GM12878 (cell line): ENCODE results near the gene SMIM32. TPM values are rescaled to one million over a fixed set of nuclear protein-coding genes. Genes with fewer than 3 reads are reported as not detected.
A peak's percentile ranks its signal among the peaks of the same experiment; 100 is the strongest.

Source experiments
- ATAC-seq: fragments of 200-7000 bp; cut with Tn5 transposase; 3 replicates; pipeline ENCODE4 v1.9.1; 2020; ENCODE audit warnings: mild to moderate bottlenecking, moderate library complexity
- BruUV-seq: library from RNA; stranded (reverse); fragments of 400-500 nt; replicated peaks from 2 replicates; lab custom pipeline; 2021; lab: Mats Ljungman, UMichigan
- CTCF ChIA-PET: fragments of 300-600 bp; sonication (Branson Sonifier 250); formaldehyde crosslinking; extraction: SDS; loops from one replicate; lab custom pipeline; 2021; ENCODE audit warnings: inconsistent platforms; lab: Yijun Ruan, JAX
- POLR2A ChIA-PET: fragments of 350-600 bp; formaldehyde crosslinking; extraction: SDS; loops from one replicate; lab custom pipeline; 2021; ENCODE audit warnings: inconsistent platforms; lab: Charles Lee
- RAD21 ChIA-PET: fragments of 300-600 bp; sonication (Branson Sonifier 250); formaldehyde crosslinking; loops from one replicate; lab custom pipeline; 2023; ENCODE audit warnings: antibody characterized with exemption; ENCODE audit not compliant: unreplicated experiment; lab: Charles Lee
- SMC1A ChIA-PET: fragments of 300-600 bp; sonication (Branson Sonifier 250); formaldehyde crosslinking; loops from one replicate; lab custom pipeline; 2023; ENCODE audit not compliant: unreplicated experiment, uncharacterized antibody; lab: Charles Lee
- DNase-seq: peaks from one replicate; pipeline ENCODE4 v3.0.0-alpha.2; 2011; ENCODE audit warnings: low read depth, low spot score
- FAIRE-seq: peaks from 3 replicates; lab custom pipeline; 2011; peaks lifted over from hg19 to GRCh38; lab: Jason Lieb, UNC
- H2AFZ ChIP-seq: 2 replicates; pipeline ENCODE4 v1.6.0; 2011; ENCODE audit warnings: low read depth, low read length, control low read depth; ENCODE audit not compliant: control insufficient read depth
- H3K27ac ChIP-seq: 2 replicates; pipeline ENCODE4 v1.5.1; 2011; ENCODE audit warnings: control low read depth; ENCODE audit not compliant: control insufficient read depth, insufficient read depth
- H3K27me3 ChIP-seq, 2 experiments: replicated peaks in 1 of 2; 2 replicates each; pipeline versions ENCODE4 v1.6.0 to v1.6.1; 2011; ENCODE audit warnings: low read length in 1 of 2; ENCODE audit not compliant: control insufficient read depth in 2 of 2, insufficient read depth in 2 of 2
- H3K36me3 ChIP-seq, 2 experiments: 2 replicates each; pipeline ENCODE4 v1.5.1; 2011; ENCODE audit warnings: low read length in 1 of 2; ENCODE audit not compliant: control insufficient read depth in 2 of 2, insufficient read depth in 2 of 2
- H3K4me1 ChIP-seq: 2 replicates; pipeline ENCODE4 v1.6.1; 2011; ENCODE audit warnings: mild to moderate bottlenecking, low read length, moderate library complexity, mixed read lengths; ENCODE audit not compliant: control insufficient read depth, insufficient read depth
- H3K4me2 ChIP-seq: 2 replicates; pipeline ENCODE4 v1.6.0; 2011; ENCODE audit warnings: control low read depth; ENCODE audit not compliant: control insufficient read depth, insufficient read depth
- H3K4me3 ChIP-seq: fragments of 200-600 bp; sonication (generic); 2 replicates; pipeline ENCODE4 v1.5.1; 2016
- H3K79me2 ChIP-seq: 2 replicates; pipeline ENCODE4 v1.6.0; 2011; ENCODE audit warnings: low read length; ENCODE audit not compliant: control insufficient read depth, insufficient read depth
- H3K9ac ChIP-seq: 2 replicates; pipeline ENCODE4 v1.8.0; 2011; ENCODE audit warnings: low read length, control low read depth, mixed read lengths; ENCODE audit not compliant: control insufficient read depth, insufficient read depth
- H3K9me3 ChIP-seq: replicated peaks from 3 replicates; pipeline ENCODE4 v1.5.1; 2011; ENCODE audit warnings: mild to moderate bottlenecking, low read length; ENCODE audit not compliant: control insufficient read depth, insufficient read depth
- H4K20me1 ChIP-seq: 2 replicates; pipeline ENCODE4 v1.6.0; 2011; ENCODE audit not compliant: control insufficient read depth, insufficient read depth
- BCL11A ChIP-seq: IDR thresholded peaks from 2 replicates; pipeline ENCODE4 v1.6.1; 2011; ENCODE audit warnings: low read depth, low read length
- BMI1 ChIP-seq: fragments of 450-650 bp; IDR thresholded peaks from 2 replicates; pipeline ENCODE4 v1.6.1; 2016; ENCODE audit warnings: mild to moderate bottlenecking, moderate library complexity, borderline replicate concordance
- CHD2 ChIP-seq: IDR thresholded peaks from 2 replicates; pipeline ENCODE4 v1.6.1; 2011; ENCODE audit warnings: low read depth, low read length, improper control_type of control experiment, borderline replicate concordance
- EP300 ChIP-seq, 2 experiments: fragments of 150-350 bp in 1 of 2; IDR thresholded peaks; 2 replicates each; pipeline ENCODE4 v1.6.1; 2011 to 2012; ENCODE audit warnings: low read depth in 2 of 2, low read length in 2 of 2, borderline replicate concordance in 1 of 2, improper control_type of control experiment in 1 of 2, inconsistent platforms in 1 of 2; ENCODE audit not compliant: control insufficient read depth in 1 of 2
- HCFC1 ChIP-seq: fragments of 150-350 bp; IDR thresholded peaks from 2 replicates; pipeline ENCODE4 v1.6.1; 2014; ENCODE audit warnings: low read length
- HDAC2 ChIP-seq: fragments of 200-600 bp; sonication (generic); IDR thresholded peaks from 2 replicates; pipeline ENCODE4 v1.6.1; 2017
- NR2C1 ChIP-seq: fragments of 450-650 bp; IDR thresholded peaks from 2 replicates; pipeline ENCODE4 v1.6.1; 2017; ENCODE audit warnings: antibody characterized with exemption, mild to moderate bottlenecking, moderate library complexity
- NR2C2 ChIP-seq: IDR thresholded peaks from 2 replicates; pipeline ENCODE4 v1.6.1; 2011; ENCODE audit warnings: borderline replicate concordance, low read depth; ENCODE audit not compliant: control insufficient read depth, insufficient read length
- NR2F1 ChIP-seq: fragments of 450-650 bp; conservative IDR thresholded peaks from 2 replicates; pipeline ENCODE4 v1.6.1; 2017; ENCODE audit warnings: mild to moderate bottlenecking
- RAD21 ChIP-seq: IDR thresholded peaks from 2 replicates; pipeline ENCODE4 v1.6.1; 2011; ENCODE audit warnings: mild to moderate bottlenecking, low read depth, low read length, moderate library complexity; ENCODE audit not compliant: insufficient read depth
- SREBF2 ChIP-seq: IDR thresholded peaks from 2 replicates; pipeline ENCODE4 v1.6.1; 2012; ENCODE audit warnings: mild to moderate bottlenecking, low read length
- YY1 ChIP-seq: IDR thresholded peaks from 2 replicates; pipeline ENCODE4 v1.6.1; 2011; ENCODE audit warnings: low read depth, mild to moderate bottlenecking, low read length
- ZNF24 ChIP-seq: fragments of 450-650 bp; IDR thresholded peaks from 2 replicates; pipeline ENCODE4 v1.6.1; 2017; ENCODE audit warnings: antibody characterized with exemption, mild to moderate bottlenecking
- ZNF687 ChIP-seq: fragments of 450-650 bp; IDR thresholded peaks from 2 replicates; pipeline ENCODE4 v1.6.1; 2017; ENCODE audit warnings: mild to moderate bottlenecking, moderate library complexity
- WGBS: methylation state at CpG from one replicate; pipeline ENCODE4 v1.1.6; 2016; ENCODE audit warnings: low lambda C conversion rate; ENCODE audit not compliant: insufficient replicate concordance, insufficient coverage; ENCODE audit errors: missing lambda C conversion rate; 5-methylcytosine and 5-hydroxymethylcytosine counted together
- in situ Hi-C: fragments of 300-500 bp; cut with MboI; formaldehyde crosslinking; loops from 9 replicates; pipeline ENCODE4 v1.14.3; 2018; ENCODE audit warnings: mixed read lengths
- intact Hi-C: fragments of 100-400 bp; cut with micrococcal nuclease; formaldehyde crosslinking; loops from one replicate; pipeline ENCODE4 v1.14.2; 2022; ENCODE audit not compliant: unreplicated experiment
- polyA plus RNA-seq, 11 experiments: library from polyadenylated mRNA; depleted of rRNA in 4 of 11; unstranded in 6 of 11; stranded (reverse) in 5 of 11; fragments of >200 nt; fragmentation: Nextera tagmentation in 4 of 11; fragmentation: Illumina TruSeq in 1 of 11; extraction: Ambion mirVana in 4 of 11; extraction: Trizol in 1 of 11; gene quantifications; 1 replicate in 1 of 11; 2 replicates in 10 of 11; pipeline versions ENCODE4 v1.2.1 to v1.2.3, GENCODE V29; 2011 to 2016; ENCODE audit warnings: inconsistent platforms in 2 of 11, missing spikeins in 2 of 11, low read depth in 1 of 11
- total RNA-seq, 4 experiments: library from RNA; depleted of rRNA in 3 of 4; stranded (reverse); fragments of >200 nt in 3 of 4; fragmentation: Illumina TruSeq in 1 of 4; extraction: Trizol in 1 of 4; gene quantifications; 2 replicates each; pipeline versions ENCODE4 v1.2.1 to v1.2.3, GENCODE V29; 2013 to 2021

Gene SMIM32
- total and polyA plus RNA-seq, 10 of the 15 experiments (the other 5 are each of a cell fraction or from before 2014, with no cell fraction given), result not detected

GRCh38 chr5:136226401-136226800 lies 33.4 kb upstream of the SMIM32 start (continued):
- no peak for TF ChIP-seq NR2F1

GRCh38 chr5:136225796-136226195 lies 32.8 kb upstream of the SMIM32 start:
- SMC1A ChIA-PET, result interaction anchor here (1.4 to 2.1 kb wide), 2 partner anchors 10 to 17 kb away, joined by 4 to 7 read pairs; no protein-coding TSS in a partner anchor
- CTCF ChIA-PET, result no interaction called here
- intact Hi-C loops, result no loop called here

GRCh38 chr5:136222580-136223235 lies 29.7 kb upstream of the SMIM32 start:
- H3K4me2 ChIP-seq, result no peak overlapping the region
- in situ Hi-C loops, result no loop called here
- no peak for DNase-seq
- no peak for TF ChIP-seq HCFC1
- no peak for TF ChIP-seq SREBF2
- no peak for TF ChIP-seq NR2C1
- TF ChIP-seq CHD2, result no peak
- TF ChIP-seq EP300 (IDR thresholded peaks at IDR 0.05; ENCODE audit: borderline replicate concordance in 1 of 2, control insufficient read depth in 1 of 2, low read depth in 2 of 2, low read length in 2 of 2), result no peak
- no peak for TF ChIP-seq ZNF687
- TF ChIP-seq RAD21, result no peak
- TF ChIP-seq ZNF24, result no peak

More at GRCh38 chr5:136225796-136226195, 32.8 kb upstream of the SMIM32 start:
- no peaks in the 10 kb centered on the region for H4K20me1 ChIP-seq
- WGBS, result 0% methylated on average over 2 of the region's 2 CpGs
- FAIRE-seq, result no peak
- no TSS peak for BruUV-seq
- H3K4me2 ChIP-seq, result no peak overlapping the region
- POLR2A ChIA-PET, result no interaction called here
- RAD21 ChIA-PET, result interaction anchor here (0.9 to 1.0 kb wide), 2 partner anchors 16 to 152 kb away, joined by 3 read pairs; no protein-coding TSS in a partner anchor
- H2AFZ ChIP-seq, result no peak overlapping the region
- H3K27ac ChIP-seq, result no peak overlapping the region
- ATAC-seq, result no peak
- in situ Hi-C loops, result no loop called here
- H3K36me3 ChIP-seq, result no peaks in the 10 kb centered on the region
- H3K27me3 ChIP-seq, result no peaks in the 10 kb centered on the region
- no peak overlapping the region for H3K9ac ChIP-seq
- H3K9me3 ChIP-seq, result no peaks in the 10 kb centered on the region; the same call in 2 of the 3 replicates
- no peaks in the 10 kb centered on the region for H3K79me2 ChIP-seq
- no peak for DNase-seq
- TF ChIP-seq BMI1, result no peak
- no peak for TF ChIP-seq CHD2
- TF ChIP-seq YY1, result no peak
- TF ChIP-seq BCL11A, result no peak
- TF ChIP-seq NR2C2, result no peak
- TF ChIP-seq HDAC2, result no peak
- H3K4me3 ChIP-seq, result no peak overlapping the region
- H3K4me1 ChIP-seq, result no peaks in the 10 kb centered on the region

More at GRCh38 chr5:136222580-136223235, 29.7 kb upstream of the SMIM32 start:
- ChIA-PET RAD21 (interaction anchor here (1.2 kb wide), 1 partner anchor 9 kb away, joined by 3 read pairs; no protein-coding TSS in a partner anchor), POLR2A (no interaction called here), CTCF (interaction anchor here (0.8 to 2.7 kb wide), 6 partner anchors 10 to 28 kb away, joined by 3 to 19 read pairs (median 3); no protein-coding TSS in a partner anchor), SMC1A (interaction anchor here (1.0 to 1.3 kb wide), 2 partner anchors 9 to 10 kb away, joined by 3 to 5 read pairs; no protein-coding TSS in a partner anchor)
- 2% methylated on average over 4 of the region's 4 CpGs for WGBS
- BruUV-seq, result no TSS peak
- Histone ChIP-seq H3K27ac (no peak overlapping the region), H2AFZ (no peak overlapping the region), H4K20me1 (no peaks in the 10 kb centered on the region), H3K9me3 (no peaks in the 10 kb centered on the region; the same call in 2 of the 3 replicates), H3K27me3 (no peaks in the 10 kb centered on the region), H3K79me2 (no peaks in the 10 kb centered on the region), H3K9ac (no peak overlapping the region), H3K4me1 (no peaks in the 10 kb centered on the region), H3K36me3 (no peaks in the 10 kb centered on the region), H3K4me3 (no peak overlapping the region)
- intact Hi-C loops, result no loop called here
- ATAC-seq, result peak; percentile 71
- FAIRE-seq, result no peak
